HepG2 (cell line): ENCODE data around the gene RNF10. TPM values are rescaled to one million over a fixed set of nuclear protein-coding genes. Genes with fewer than 3 reads are reported as not detected.

ENCODE experiments used
- ATAC-seq: fragments of 200-7000 bp; cut with Tn5 transposase; 3 replicates; pipeline ENCODE4 v1.9.1; 2020; ENCODE audit warnings: mild to moderate bottlenecking, moderate library complexity
- BruUV-seq: library from RNA; stranded (reverse); fragments of 400-500 nt; replicated peaks from 2 replicates; lab custom pipeline; 2021; lab: Mats Ljungman, UMichigan
- CTCF ChIA-PET: fragments of 300-600 bp; formaldehyde crosslinking; extraction: SDS; loops from one replicate; lab custom pipeline; 2021; ENCODE audit warnings: low total read pairs, inconsistent platforms, low intra/inter-chr PET ratio; lab: Yijun Ruan, JAX
- POLR2A ChIA-PET: fragments of 350-600 bp; sonication (Branson Sonifier 250); formaldehyde crosslinking; loops from one replicate; lab custom pipeline; 2020; ENCODE audit warnings: antibody characterized with exemption, inconsistent platforms; lab: Yijun Ruan, JAX
- DNase-seq: peaks from one replicate; pipeline ENCODE4 v3.0.0-alpha.2; 2015; ENCODE audit warnings: low spot score
- FAIRE-seq: peaks from 3 replicates; lab custom pipeline; 2011; peaks lifted over from hg19 to GRCh38; lab: Jason Lieb, UNC
- H2AFZ ChIP-seq: one replicate; pipeline ENCODE4 v1.6.1; 2011; ENCODE audit warnings: low read length, inconsistent platforms
- H3K27ac ChIP-seq: fragments of 300-600 bp; 3 replicates; pipeline ENCODE4 v1.8.0; 2011; ENCODE audit warnings: mixed run types, mild to moderate bottlenecking, mixed read lengths, low read length, inconsistent platforms; ENCODE audit not compliant: insufficient read depth; ENCODE audit errors: extremely low read length
- H3K27me3 ChIP-seq, 2 experiments: fragments of 200-600 bp in 1 of 2; 2 replicates in 1 of 2; 3 replicates in 1 of 2; pipeline versions ENCODE4 v1.6.0 to v1.8.0; 2011; ENCODE audit warnings: low read length in 2 of 2, mild to moderate bottlenecking in 2 of 2, moderate library complexity in 2 of 2, inconsistent platforms in 1 of 2; ENCODE audit not compliant: insufficient read depth in 2 of 2, control insufficient read depth in 1 of 2
- H3K36me3 ChIP-seq, 2 experiments: fragments of 200-600 bp in 1 of 2; replicated peaks in 1 of 2; 2 replicates in 1 of 2; 3 replicates in 1 of 2; pipeline versions ENCODE4 v1.5.1 to v1.8.0; 2011; ENCODE audit warnings: low read length in 2 of 2, inconsistent platforms in 1 of 2; ENCODE audit not compliant: insufficient read depth in 2 of 2, control insufficient read depth in 1 of 2
- H3K4me1 ChIP-seq: 2 replicates; pipeline ENCODE4 v1.5.1; 2012; ENCODE audit warnings: low read length, inconsistent platforms; ENCODE audit not compliant: insufficient read depth
- H3K4me2 ChIP-seq: 2 replicates; pipeline ENCODE4 v1.6.0; 2011; ENCODE audit warnings: low read depth, low read length, inconsistent platforms
- H3K4me3 ChIP-seq, 3 experiments: fragments of 200-600 bp in 1 of 3; sonication (generic), shearing (Covaris generic) in 1 of 3; replicated peaks in 1 of 3; 2 replicates each; pipeline ENCODE4 v1.5.1; 2011 to 2016; ENCODE audit warnings: low read length in 3 of 3, inconsistent platforms in 2 of 3, low read depth in 2 of 3, mild to moderate bottlenecking in 2 of 3, control low read depth in 1 of 3, mixed read lengths in 1 of 3; ENCODE audit not compliant: insufficient read depth in 1 of 3
- H3K79me2 ChIP-seq: one replicate; pipeline ENCODE4 v1.6.1; 2011; ENCODE audit warnings: low read length, inconsistent platforms; ENCODE audit not compliant: insufficient read depth
- H3K9ac ChIP-seq: 2 replicates; pipeline ENCODE4 v1.6.0; 2011; ENCODE audit warnings: mild to moderate bottlenecking, low read depth, low read length, inconsistent platforms; ENCODE audit not compliant: insufficient read depth
- H3K9me3 ChIP-seq: 2 replicates; pipeline ENCODE4 v1.5.1; 2012; ENCODE audit warnings: mild to moderate bottlenecking, low read length
- H4K20me1 ChIP-seq: 2 replicates; pipeline ENCODE4 v1.6.0; 2011; ENCODE audit warnings: inconsistent platforms, mild to moderate bottlenecking, low read length, moderate library complexity; ENCODE audit not compliant: insufficient read depth
- ZNF670 ChIP-seq: sonication (generic); formaldehyde crosslinking; IDR thresholded peaks from 2 replicates; pipeline ENCODE4 v1.8.0; 2022; ENCODE audit warnings: mild to moderate bottlenecking, missing genetic modification reagents, borderline replicate concordance
- WGBS: methylation state at CpG from one replicate; pipeline ENCODE4 v1.1.6; 2017; ENCODE audit warnings: low lambda C conversion rate; 5-methylcytosine and 5-hydroxymethylcytosine counted together
- in situ Hi-C: cut with HindIII; loops from 2 replicates; pipeline ENCODE4 v1.10.0; 2017; ENCODE audit warnings: low pct_unique_long_range_greater_than_20kb; ENCODE audit not compliant: extremely low pct_ligation_motif_present
- intact Hi-C: fragments of 100-400 bp; cut with micrococcal nuclease; formaldehyde crosslinking; loops from one replicate; pipeline ENCODE4 v1.10.0; 2022; ENCODE audit not compliant: unreplicated experiment
- polyA plus RNA-seq, 8 experiments: library from polyadenylated mRNA; depleted of rRNA in 3 of 8; stranded (reverse) in 7 of 8; unstranded in 1 of 8; fragments of >200 nt; fragmentation: Illumina TruSeq in 4 of 8; extraction: Trizol in 4 of 8; gene quantifications; 2 replicates each; pipeline versions ENCODE4 v1.2.1 to v1.2.3, GENCODE V29; 2011 to 2016; ENCODE audit warnings: low read depth in 4 of 8, missing spikeins in 1 of 8, mixed read lengths in 1 of 8; ENCODE audit not compliant: insufficient read depth in 1 of 8
- total RNA-seq, 5 experiments: library from RNA; depleted of rRNA; stranded (reverse); fragments of >200 nt; fragmentation: Illumina TruSeq; extraction: Trizol; gene quantifications; 2 replicates each; pipeline ENCODE4 v1.2.3, GENCODE V29; 2016; ENCODE audit warnings: low read depth in 1 of 5
- TF ChIP-seq, protein P1 (sequence below): sonication (generic); formaldehyde crosslinking; IDR thresholded peaks from 2 replicates; pipeline ENCODE4 v1.4.0; 2020; ENCODE audit warnings: missing genetic modification reagents, low read depth, mild to moderate bottlenecking, borderline replicate concordance

Gene RNF10
- total and polyA plus RNA-seq, 2 of the 13 experiments (the other 11 are each of a cell fraction or from before 2014, with no cell fraction given), result 62.5 to 88.0 TPM

- ChIA-PET CTCF (no interaction called here), POLR2A (no interaction called here)
- intact Hi-C loops (no loop called here), in situ Hi-C loops (no loop called here)
- Histone ChIP-seq H3K9me3 (no peaks in the 10 kb centered on the region), H3K4me2 (no peak overlapping the region), H3K4me3 (no peak overlapping the region), H3K79me2 (no peaks in the 10 kb centered on the region), H4K20me1 (no peaks in the 10 kb centered on the region), H3K9ac (no peak overlapping the region), H3K4me1 (no peaks in the 10 kb centered on the region), H3K27me3 (no peaks in the 10 kb centered on the region), H3K27ac (no peak overlapping the region), H3K36me3 (peaks cover 0 to 2% of the 10 kb centered on the region in 2 experiments; a peak in 1 of 5 replicates), H2AFZ (no peak overlapping the region)
- TF ChIP-seq, protein P1, sequence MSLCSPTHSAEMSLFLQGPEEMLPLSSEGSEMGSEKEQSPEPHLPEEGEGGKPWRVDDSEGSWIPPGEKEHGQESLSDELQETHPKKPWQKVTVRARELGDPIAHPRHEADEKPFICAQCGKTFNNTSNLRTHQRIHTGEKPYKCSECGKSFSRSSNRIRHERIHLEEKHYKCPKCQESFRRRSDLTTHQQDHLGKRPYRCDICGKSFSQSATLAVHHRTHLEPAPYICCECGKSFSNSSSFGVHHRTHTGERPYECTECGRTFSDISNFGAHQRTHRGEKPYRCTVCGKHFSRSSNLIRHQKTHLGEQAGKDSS (CRISPR knock-in tag), result no peak
- DNase-seq (no peak), FAIRE-seq (no peak), ATAC-seq (no peak)
- no TSS peak for BruUV-seq
- WGBS, result 98% methylated on average over 4 of the region's 4 CpGs
Measured at GRCh38 chr12:120489018-120489417, 45.1 kb upstream of the RNF10 start.

- H3K36me3 ChIP-seq, result peaks cover 0 to 2% of the 10 kb centered on the region in 2 experiments; a peak in 1 of 5 replicates
- in situ Hi-C loops, result no loop called here
- H3K9ac ChIP-seq, result no peak overlapping the region
- no peak overlapping the region for H3K27ac ChIP-seq
- no peak for TF ChIP-seq ZNF670 (CRISPR knock-in tag)
- ATAC-seq (no peak), DNase-seq (no peak), FAIRE-seq (no peak)
- H4K20me1 ChIP-seq, result no peaks in the 10 kb centered on the region
- H3K4me1 ChIP-seq, result peaks cover 12% of the 10 kb centered on the region
- intact Hi-C loops, result no loop called here
- WGBS, result 100% methylated on average over 5 of the region's 5 CpGs
- POLR2A ChIA-PET, result no interaction called here
- no peaks in the 10 kb centered on the region for H3K9me3 ChIP-seq
- CTCF ChIA-PET, result no interaction called here
- peaks cover 6% of the 10 kb centered on the region for H3K79me2 ChIP-seq
- no peak overlapping the region for H3K4me2 ChIP-seq
- no peaks in the 10 kb centered on the region for H3K27me3 ChIP-seq
- no TSS peak for BruUV-seq
- no peak overlapping the region for H2AFZ ChIP-seq
- H3K4me3 ChIP-seq, result no peak overlapping the region
Measured at GRCh38 chr12:120490325-120490724, 43.8 kb upstream of the RNF10 start.
